ENCODE measurements around the gene MARCO.

Gene MARCO

DNA sequence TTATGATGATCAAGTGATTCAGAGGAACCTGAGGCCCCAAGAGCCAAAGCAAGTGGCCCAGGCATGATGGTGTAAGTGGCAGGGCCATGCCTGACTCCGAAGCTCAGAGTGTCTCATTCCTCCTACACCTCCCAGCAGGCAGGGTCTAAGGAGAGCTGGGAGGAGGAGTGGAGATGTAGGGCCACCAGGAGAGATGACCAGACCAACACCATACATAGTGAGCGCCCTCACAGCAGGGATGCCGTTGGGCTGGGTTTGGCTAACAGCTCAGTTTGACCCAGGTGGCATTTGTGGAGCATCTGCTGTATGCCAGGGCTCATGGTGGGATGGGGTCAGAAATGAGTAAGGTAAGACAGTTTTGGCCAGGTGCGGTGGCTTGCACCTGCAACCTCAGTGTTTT lies 80.7 kb downstream of the MARCO start:
- TF ChIP-seq CTCF (IDR thresholded peaks at IDR 0.05) = no peak

GRCh38 chr2:119023534-119023933 lies 81.5 kb downstream of the MARCO start:
- TF ChIP-seq CTCF (IDR thresholded peaks at IDR 0.05) = no peak

- no peak for TF ChIP-seq CTCF (IDR thresholded peaks at IDR 0.05)
These were observed 82.2 kb downstream of the MARCO start for GRCh38 chr2:119024152-119024551.

DNA sequence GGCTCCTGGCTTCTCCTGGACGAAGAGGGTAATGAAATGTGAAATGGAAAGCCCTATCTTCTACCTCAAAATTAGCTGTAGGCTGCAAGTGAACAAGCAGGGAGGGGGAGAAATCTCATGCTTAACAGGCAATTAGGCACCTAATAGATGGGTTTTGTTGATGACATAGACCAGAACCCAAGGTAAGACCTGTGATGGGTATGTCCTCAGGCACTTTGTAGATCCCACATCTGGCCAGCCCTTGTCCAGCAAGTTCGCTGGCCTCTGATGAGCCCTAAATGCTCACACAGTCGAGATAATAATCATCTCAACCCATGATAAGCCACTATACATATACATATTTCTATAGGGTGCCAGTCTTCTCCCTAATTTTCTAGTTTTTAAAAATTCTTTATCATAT lies 82.6 kb downstream of the MARCO start:
- TF ChIP-seq CTCF (IDR thresholded peaks at IDR 0.05) = no peak

DNA sequence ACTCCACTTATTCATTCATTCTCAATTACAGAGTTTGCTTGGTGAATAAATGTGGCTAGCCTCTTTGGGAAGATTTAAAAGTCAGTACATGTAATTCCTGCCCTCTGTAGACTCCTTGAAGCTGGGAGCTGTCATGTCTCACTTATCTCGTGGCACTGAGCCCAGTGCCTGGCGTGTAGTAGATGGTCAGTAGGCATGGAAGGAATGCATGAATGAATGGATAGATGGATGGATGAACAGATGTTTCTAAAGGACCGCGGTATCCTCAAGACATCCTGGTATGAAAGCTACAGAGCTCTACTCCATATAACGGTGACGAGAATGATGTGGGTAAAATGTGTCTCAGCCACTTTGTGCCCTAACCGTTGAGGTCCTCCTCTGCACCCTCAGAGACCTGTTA lies 83.0 kb downstream of the MARCO start:
- TF ChIP-seq CTCF (IDR thresholded peaks at IDR 0.05) = no peak

- TF ChIP-seq CTCF (IDR thresholded peaks at IDR 0.05) = no peak
These were observed 83.9 kb downstream of the MARCO start for GRCh38 chr2:119025762-119026351.

DNA sequence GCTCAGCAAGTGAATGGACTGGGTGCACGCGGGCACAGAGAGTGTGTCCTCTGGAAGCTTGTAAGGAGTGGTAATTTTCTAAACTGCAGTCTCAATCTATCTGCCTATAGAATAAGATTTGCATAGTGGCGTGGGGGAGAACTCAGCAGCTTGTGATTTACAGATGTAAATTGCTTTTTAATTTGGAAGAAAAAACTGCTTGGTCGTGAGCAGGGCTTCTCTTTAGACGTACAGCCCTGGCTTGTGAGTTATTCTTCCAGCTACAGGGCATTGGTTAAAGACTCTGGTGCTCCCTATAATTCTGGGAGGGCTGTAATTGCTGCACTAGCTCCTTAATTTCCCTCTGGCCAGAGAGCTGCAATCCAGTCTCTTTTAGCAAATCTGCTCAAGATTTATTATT lies 84.9 kb downstream of the MARCO start:
- no peak for TF ChIP-seq CTCF (IDR thresholded peaks at IDR 0.05)

Data from LNCAP (cell line).